Mesenchymal stem cell (in vitro differentiated cells and primary cell): ENCODE data around the gene MAP3K6.

ENCODE experiments used
- DNase-seq: peaks from one replicate; pipeline ENCODE4 v3.0.0-alpha.2; 2013
- H2AFZ ChIP-seq: one replicate; pipeline ENCODE4 v1.6.1; 2013; ENCODE audit warnings: low read depth, mild to moderate bottlenecking, control low read depth, inconsistent platforms, low read length, moderate library complexity
- H2AK5ac ChIP-seq: 2 replicates; pipeline ENCODE4 v1.6.1; 2013; ENCODE audit warnings: low read length, moderate library complexity, mild to moderate bottlenecking, inconsistent platforms; ENCODE audit not compliant: severe bottlenecking
- H2BK120ac ChIP-seq: one replicate; pipeline ENCODE4 v1.6.1; 2013; ENCODE audit warnings: low read depth, mild to moderate bottlenecking, inconsistent platforms, low read length, moderate library complexity
- H2BK12ac ChIP-seq, 2 experiments: one replicate each; pipeline ENCODE4 v1.6.1; 2013; ENCODE audit warnings: inconsistent platforms in 2 of 2, low read length in 2 of 2, mild to moderate bottlenecking in 2 of 2, moderate library complexity in 2 of 2, control low read depth in 1 of 2
- H2BK15ac ChIP-seq: one replicate; pipeline ENCODE4 v1.6.1; 2013; ENCODE audit warnings: mild to moderate bottlenecking, low read depth, inconsistent platforms; ENCODE audit not compliant: poor library complexity, severe bottlenecking
- H2BK5ac ChIP-seq: 2 replicates; pipeline ENCODE4 v1.6.1; 2013; ENCODE audit warnings: low read depth, mild to moderate bottlenecking, low read length, control low read depth, inconsistent platforms; ENCODE audit not compliant: poor library complexity, severe bottlenecking
- H3K14ac ChIP-seq, 2 experiments: one replicate each; pipeline ENCODE4 v1.6.1; 2013; ENCODE audit warnings: inconsistent platforms in 2 of 2, low read length in 2 of 2, control low read depth in 1 of 2, mild to moderate bottlenecking in 1 of 2, moderate library complexity in 1 of 2
- H3K18ac ChIP-seq, 2 experiments: one replicate each; pipeline ENCODE4 v1.6.1; 2013; ENCODE audit warnings: inconsistent platforms in 2 of 2, low read length in 2 of 2, control low read depth in 1 of 2, low read depth in 1 of 2, mild to moderate bottlenecking in 1 of 2
- H3K23ac ChIP-seq, 2 experiments: one replicate each; pipeline ENCODE4 v1.6.1; 2013; ENCODE audit warnings: inconsistent platforms in 2 of 2, low read length in 2 of 2, mild to moderate bottlenecking in 2 of 2, moderate library complexity in 2 of 2, control low read depth in 1 of 2
- H3K27ac ChIP-seq: 2 replicates; pipeline ENCODE4 v1.5.1; 2013; ENCODE audit warnings: mild to moderate bottlenecking, moderate library complexity, low read length, control low read depth, inconsistent platforms; ENCODE audit not compliant: poor library complexity, severe bottlenecking
- H3K27me3 ChIP-seq, 2 experiments: 2 replicates each; pipeline versions ENCODE4 v1.6.1 to v1.7.0; 2013; ENCODE audit warnings: low read length in 2 of 2, mild to moderate bottlenecking in 2 of 2, moderate library complexity in 2 of 2, control low read depth in 1 of 2, inconsistent platforms in 1 of 2; ENCODE audit not compliant: control insufficient read depth in 1 of 2, insufficient read depth in 1 of 2
- H3K36me3 ChIP-seq, 2 experiments: 2 replicates each; pipeline versions ENCODE4 v1.6.1 to v1.7.0; 2013; ENCODE audit warnings: low read length in 2 of 2, control low read depth in 1 of 2, inconsistent platforms in 1 of 2, low read depth in 1 of 2, mild to moderate bottlenecking in 1 of 2; ENCODE audit not compliant: insufficient read depth in 2 of 2, control insufficient read depth in 1 of 2
- H3K4ac ChIP-seq, 2 experiments: one replicate each; pipeline ENCODE4 v1.6.1; 2013; ENCODE audit warnings: inconsistent platforms in 2 of 2, low read length in 2 of 2, mild to moderate bottlenecking in 2 of 2, moderate library complexity in 2 of 2, control low read depth in 1 of 2, low read depth in 1 of 2
- H3K4me1 ChIP-seq: 2 replicates; pipeline ENCODE4 v1.6.1; 2013; ENCODE audit warnings: low read depth, low read length, control low read depth; ENCODE audit not compliant: control insufficient read depth, insufficient read depth
- H3K4me2 ChIP-seq: 2 replicates; pipeline ENCODE4 v1.6.1; 2013; ENCODE audit warnings: low read length, mild to moderate bottlenecking, inconsistent platforms; ENCODE audit not compliant: poor library complexity, severe bottlenecking
- H3K4me3 ChIP-seq, 2 experiments: 2 replicates each; pipeline versions ENCODE4 v1.5.1 to v1.7.0; 2013; ENCODE audit warnings: low read length in 2 of 2, mild to moderate bottlenecking in 2 of 2, control low read depth in 1 of 2, low read depth in 1 of 2; ENCODE audit not compliant: insufficient read depth in 1 of 2
- H3K79me1 ChIP-seq: replicated peaks from 2 replicates; pipeline ENCODE4 v1.6.1; 2013; ENCODE audit warnings: mild to moderate bottlenecking, control low read depth, low read length, inconsistent platforms; ENCODE audit not compliant: poor library complexity, severe bottlenecking
- H3K9ac ChIP-seq: 2 replicates; pipeline ENCODE4 v1.7.0; 2013; ENCODE audit warnings: mild to moderate bottlenecking, low read length, moderate library complexity
- H3K9me3 ChIP-seq: 2 replicates; pipeline ENCODE4 v1.7.0; 2013; ENCODE audit warnings: mild to moderate bottlenecking, low read length; ENCODE audit not compliant: control insufficient read depth
- H4K8ac ChIP-seq: one replicate; pipeline ENCODE4 v1.6.1; 2013; ENCODE audit warnings: inconsistent platforms, mild to moderate bottlenecking, low read length, moderate library complexity
- H4K91ac ChIP-seq: one replicate; pipeline ENCODE4 v1.6.1; 2013; ENCODE audit warnings: mild to moderate bottlenecking, low read length, inconsistent platforms
- WGBS: methylation state at CpG from one replicate; pipeline ENCODE4 v1.1.7; 2013; ENCODE audit warnings: mixed read lengths; 5-methylcytosine and 5-hydroxymethylcytosine counted together

MAP3K6 gene

DNA sequence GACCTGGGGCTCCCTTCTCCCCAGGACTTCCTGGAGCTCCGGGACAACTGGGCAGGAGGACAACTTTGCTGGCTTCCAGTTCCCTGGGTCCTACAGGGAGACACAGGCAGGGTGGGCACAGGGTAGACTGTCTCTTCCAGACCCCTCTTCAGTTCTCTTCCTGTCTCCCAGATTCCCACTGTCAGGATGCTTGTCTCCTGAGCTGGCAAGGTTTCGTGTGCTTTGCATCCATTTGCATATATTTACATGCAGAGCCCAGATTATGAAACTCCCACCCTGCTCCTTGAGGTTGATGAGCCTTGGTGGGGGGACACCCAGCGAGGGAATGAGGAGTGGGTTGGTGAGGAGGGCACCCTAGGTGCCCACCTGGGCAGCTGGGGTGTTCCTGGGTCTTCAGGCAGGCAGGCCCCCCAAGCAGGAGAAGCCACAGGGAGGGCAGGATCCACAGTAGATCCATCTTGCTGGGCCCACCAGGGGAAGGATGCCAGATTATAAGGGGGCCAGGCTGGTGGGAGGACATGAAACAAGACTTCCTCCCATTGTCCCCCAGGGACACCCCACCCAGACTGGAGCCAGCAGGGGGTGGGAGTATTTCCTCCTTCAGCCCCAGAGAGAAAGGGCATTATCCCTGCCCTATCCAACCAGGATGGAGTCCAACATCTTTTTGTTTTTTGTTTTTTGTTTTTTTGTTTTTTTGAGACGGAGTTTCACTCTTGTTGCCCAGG is 7.8 kb upstream of the MAP3K6 start, which contains the start of gene FCN3:
FCN3 (minus strand) TSS at position 463 of the 725 bp plus-strand sequence; CDS start at position 457, 6 bp downstream.
- H3K79me1 ChIP-seq: no peaks in the 10 kb centered on the region
- no peak within 1 kb of the TSS for H3K4ac ChIP-seq
- H3K18ac ChIP-seq: no peak within 1 kb of the TSS
- no peaks in the 10 kb centered on the region for H3K9me3 ChIP-seq
- H3K36me3 ChIP-seq: no peaks in the 10 kb centered on the region
- H3K9ac ChIP-seq: no peak within 1 kb of the TSS
- peaks cover 2% of the 10 kb centered on the region for H3K4me1 ChIP-seq
- H2BK12ac ChIP-seq: no peak within 1 kb of the TSS
- H4K8ac ChIP-seq: no peak within 1 kb of the TSS
- H2AK5ac ChIP-seq: no peak within 1 kb of the TSS
- H2BK15ac ChIP-seq: no peak within 1 kb of the TSS
- 69% methylated on average over 4 of the region's 4 CpGs for WGBS
- H3K27me3 ChIP-seq: peaks cover 2 to 12% of the 10 kb centered on the region in 2 experiments
- H3K14ac ChIP-seq: no peak within 1 kb of the TSS
- no peak within 1 kb of the TSS for H3K4me3 ChIP-seq
- H3K27ac ChIP-seq: no peak within 1 kb of the TSS
- H2BK120ac ChIP-seq: no peak within 1 kb of the TSS
- H4K91ac ChIP-seq: no peak within 1 kb of the TSS
- no peak within 1 kb of the TSS for H3K4me2 ChIP-seq
- H2AFZ ChIP-seq: no peak within 1 kb of the TSS
- no peak within 1 kb of the TSS for H2BK5ac ChIP-seq
- H3K23ac ChIP-seq: no peak within 1 kb of the TSS
- DNase-seq: no peak

DNA sequence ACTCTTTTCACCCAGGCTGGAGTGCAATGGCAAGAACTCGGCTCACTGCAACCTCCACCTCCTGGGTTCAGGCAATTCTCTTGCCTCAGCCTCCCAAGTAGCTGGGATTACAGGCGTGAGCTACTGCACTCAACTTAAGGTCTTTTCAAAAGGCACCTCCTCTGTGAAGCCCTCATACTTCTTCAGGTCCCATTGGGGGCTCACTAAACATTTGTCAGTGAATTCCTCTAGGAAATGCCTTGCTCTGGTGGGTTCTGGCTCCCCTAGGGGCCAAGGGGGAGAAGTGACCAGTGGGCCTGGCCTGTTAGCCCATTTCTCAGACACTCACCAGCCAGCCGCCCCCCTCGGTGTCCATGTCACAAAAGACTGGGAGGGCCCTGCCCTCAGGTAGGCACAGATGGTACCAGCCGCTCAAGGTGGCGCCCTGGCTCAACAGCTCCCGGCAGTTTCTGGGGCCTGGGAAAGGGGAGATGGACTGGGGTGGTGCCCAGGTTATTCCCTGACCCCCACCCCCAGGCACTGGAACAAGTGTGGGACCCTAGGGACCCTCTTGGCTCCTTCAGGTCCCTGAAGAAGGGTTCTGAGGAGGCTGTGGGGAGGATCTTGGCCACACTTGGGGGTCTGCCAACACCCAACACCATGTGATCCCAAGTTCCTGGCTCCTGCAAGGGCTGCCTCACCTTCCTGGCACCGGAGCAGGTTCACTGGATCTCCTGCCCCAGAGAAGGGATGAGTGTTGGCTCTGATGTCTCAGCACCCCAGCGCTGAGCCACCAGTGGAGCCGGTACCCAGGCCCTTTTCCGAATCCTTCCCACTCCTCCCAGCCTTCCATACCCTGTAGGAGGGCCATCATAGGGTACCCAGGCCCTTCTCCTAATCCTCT is 6.3 kb upstream of the MAP3K6 start:
- Histone ChIP-seq H2BK12ac (no peak overlapping the region), H2BK15ac (no peak overlapping the region), H2AK5ac (no peak overlapping the region), H3K79me1 (no peaks in the 10 kb centered on the region), H3K9ac (no peak overlapping the region), H3K4me3 (no peak overlapping the region), H2AFZ (no peak overlapping the region), H3K18ac (no peak overlapping the region), H3K23ac (no peak overlapping the region), H3K4ac (no peak overlapping the region), H3K4me1 (peaks cover under 1% of the 10 kb centered on the region), H2BK5ac (no peak overlapping the region), H2BK120ac (no peak overlapping the region), H3K14ac (no peak overlapping the region), H3K9me3 (no peaks in the 10 kb centered on the region), H4K8ac (no peak overlapping the region), H3K27ac (no peak overlapping the region), H3K27me3 (peaks cover 0 to 12% of the 10 kb centered on the region in 2 experiments), H3K36me3 (no peaks in the 10 kb centered on the region), H4K91ac (no peak overlapping the region), H3K4me2 (no peak overlapping the region)
- DNase-seq: no peak
- WGBS: 75% methylated on average over 11 of the region's 11 CpGs

DNA sequence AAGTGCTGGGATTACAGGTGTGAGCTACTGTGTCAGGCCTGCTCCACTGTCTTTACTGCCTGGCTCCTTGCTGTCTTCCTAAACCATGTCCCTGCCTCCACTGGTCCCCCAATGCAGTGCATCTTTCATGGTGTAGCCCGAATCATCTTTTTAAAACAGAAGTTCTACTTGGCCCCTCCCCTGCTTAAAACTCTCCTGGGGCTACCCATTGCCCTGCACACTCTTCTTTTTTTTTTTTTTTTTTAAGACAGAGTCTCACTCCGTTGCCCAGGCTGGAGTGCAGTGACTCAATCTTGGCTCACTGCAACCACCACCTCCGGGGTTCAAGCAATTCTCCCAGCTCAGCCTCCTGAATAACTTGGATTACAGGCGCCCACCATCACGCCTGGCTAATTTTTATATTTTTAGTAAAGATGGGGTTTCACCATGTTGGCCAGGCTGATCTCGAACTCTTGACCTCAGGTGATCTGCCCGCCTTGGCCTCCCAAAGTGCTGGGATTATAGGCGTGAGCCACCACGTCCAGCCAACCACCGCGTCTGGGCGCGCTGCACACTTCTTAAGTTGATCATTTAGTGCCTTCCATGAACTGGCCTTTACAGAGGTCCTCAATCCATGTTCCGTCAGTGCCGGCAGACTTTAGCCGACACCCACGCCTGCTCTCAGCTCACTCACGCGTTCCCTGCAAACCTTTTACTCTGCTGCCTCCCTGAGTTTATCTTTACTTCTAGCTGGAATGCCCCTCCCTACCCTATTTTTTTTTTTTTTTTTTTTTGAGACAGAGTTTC is 5.5 kb upstream of the MAP3K6 start:
- H2BK120ac ChIP-seq: no peak overlapping the region
- H3K9me3 ChIP-seq: no peaks in the 10 kb centered on the region
- H3K4me1 ChIP-seq: peaks cover under 1% of the 10 kb centered on the region
- no peaks in the 10 kb centered on the region for H3K79me1 ChIP-seq
- no peak overlapping the region for H3K27ac ChIP-seq
- no peak overlapping the region for H4K8ac ChIP-seq
- no peak overlapping the region for H3K4me3 ChIP-seq
- no peak overlapping the region for H2BK12ac ChIP-seq
- no peaks in the 10 kb centered on the region for H3K36me3 ChIP-seq
- H3K4ac ChIP-seq: no peak overlapping the region
- H2BK15ac ChIP-seq: no peak overlapping the region
- 89% methylated on average over 19 of the region's 19 CpGs for WGBS
- no peak overlapping the region for H2AFZ ChIP-seq
- no peak for DNase-seq
- H3K18ac ChIP-seq: no peak overlapping the region
- no peak overlapping the region for H2AK5ac ChIP-seq
- no peak overlapping the region for H3K9ac ChIP-seq
- no peak overlapping the region for H2BK5ac ChIP-seq
- H4K91ac ChIP-seq: no peak overlapping the region
- H3K23ac ChIP-seq: no peak overlapping the region
- H3K4me2 ChIP-seq: no peak overlapping the region
- no peak overlapping the region for H3K14ac ChIP-seq
- peaks cover 0 to 12% of the 10 kb centered on the region in 2 experiments for H3K27me3 ChIP-seq
